Ishikawa (cell line): ENCODE results near the gene FAM210A.

Experiments used
- CREB1 ChIP-seq: IDR thresholded peaks from 2 replicates; pipeline ENCODE4 v1.6.1; 2012; ENCODE audit warnings: low read depth
- EGR1 ChIP-seq: IDR thresholded peaks from 2 replicates; pipeline ENCODE4 v1.6.1; 2012
- EP300 ChIP-seq: IDR thresholded peaks from 2 replicates; pipeline ENCODE4 v1.6.1; 2012; ENCODE audit warnings: borderline replicate concordance
- MAX ChIP-seq: IDR thresholded peaks from 2 replicates; pipeline ENCODE4 v1.6.1; 2012
- RAD21 ChIP-seq: IDR thresholded peaks from 2 replicates; pipeline ENCODE4 v1.6.1; 2012; ENCODE audit warnings: low read depth
- REST ChIP-seq: IDR thresholded peaks from 2 replicates; pipeline ENCODE4 v1.6.1; 2012; ENCODE audit warnings: low read depth, mild to moderate bottlenecking
- TAF1 ChIP-seq: IDR thresholded peaks from 2 replicates; pipeline ENCODE4 v1.6.1; 2012; ENCODE audit warnings: low read depth, mild to moderate bottlenecking
- TCF12 ChIP-seq: IDR thresholded peaks from 2 replicates; pipeline ENCODE4 v1.6.1; 2012; ENCODE audit warnings: low read depth
- TEAD4 ChIP-seq: IDR thresholded peaks from 2 replicates; pipeline ENCODE4 v1.6.1; 2012
- USF1 ChIP-seq: IDR thresholded peaks from 2 replicates; pipeline ENCODE4 v1.6.1; 2012

GRCh38 chr18:13625843-13626543 lies 100.4 kb downstream of the FAM210A start:
- TF ChIP-seq TAF1 = no peak
- TF ChIP-seq REST = no peak
- no peak for TF ChIP-seq EP300
- TF ChIP-seq EGR1 = no peak
- no peak for TF ChIP-seq RAD21
- no peak for TF ChIP-seq MAX
- TF ChIP-seq CREB1 = no peak
- TF ChIP-seq USF1 = no peak
- TF ChIP-seq TCF12 = no peak
- no peak for TF ChIP-seq TEAD4
